HG03571 (cell line): ENCODE results near the gene SETBP1.

Source experiments
- ATAC-seq: cut with Tn5 transposase; IDR thresholded peaks from one replicate; pipeline ENCODE4 v1.9.1; 2021; ENCODE audit not compliant: unreplicated experiment

The SETBP1 gene

GRCh38 chr18:44811572-44812125 lies 131.0 kb downstream of the SETBP1 start:
- no peak for ATAC-seq

DNA sequence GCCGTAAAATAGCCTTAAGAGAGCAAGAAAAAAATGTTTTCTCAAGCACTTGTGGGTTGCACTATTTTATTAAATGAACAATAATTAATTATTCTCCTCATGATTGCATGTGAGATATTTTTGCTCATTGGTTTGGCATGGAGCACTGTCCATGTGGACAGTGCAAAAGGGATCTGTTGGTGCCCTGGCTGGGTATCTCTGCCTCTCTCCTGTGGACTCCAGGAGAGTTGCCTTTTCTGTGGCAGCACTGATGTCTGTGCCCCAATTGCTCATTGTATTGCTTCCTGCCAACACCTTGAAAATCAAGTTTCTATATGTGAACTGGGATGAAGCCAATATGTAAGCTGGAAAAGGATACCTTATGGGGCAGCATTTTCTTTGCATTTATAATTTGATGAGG lies 131.7 kb downstream of the SETBP1 start:
- no peak for ATAC-seq

DNA sequence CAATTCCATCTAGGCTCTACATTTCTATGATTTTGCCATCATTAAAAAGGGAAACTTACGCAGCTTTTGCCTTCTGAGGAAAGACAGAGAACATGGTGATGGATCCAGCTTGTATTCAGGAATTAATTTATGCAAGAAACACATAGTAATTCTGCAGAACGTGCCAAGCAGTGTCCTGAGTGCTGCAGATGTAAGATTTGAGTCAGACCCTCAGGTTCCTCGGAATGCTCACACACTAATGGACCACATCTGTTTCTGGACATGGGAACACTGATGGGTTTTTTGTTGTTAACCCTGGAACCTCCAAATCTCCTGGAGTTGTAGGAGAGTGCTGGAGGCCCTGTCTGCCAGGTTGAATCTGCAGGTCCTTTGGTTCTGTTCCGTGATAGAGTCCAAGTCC lies 132.9 kb downstream of the SETBP1 start:
- ATAC-seq = no peak

GRCh38 chr18:44815108-44815507 lies 134.4 kb downstream of the SETBP1 start:
- ATAC-seq = no peak

DNA sequence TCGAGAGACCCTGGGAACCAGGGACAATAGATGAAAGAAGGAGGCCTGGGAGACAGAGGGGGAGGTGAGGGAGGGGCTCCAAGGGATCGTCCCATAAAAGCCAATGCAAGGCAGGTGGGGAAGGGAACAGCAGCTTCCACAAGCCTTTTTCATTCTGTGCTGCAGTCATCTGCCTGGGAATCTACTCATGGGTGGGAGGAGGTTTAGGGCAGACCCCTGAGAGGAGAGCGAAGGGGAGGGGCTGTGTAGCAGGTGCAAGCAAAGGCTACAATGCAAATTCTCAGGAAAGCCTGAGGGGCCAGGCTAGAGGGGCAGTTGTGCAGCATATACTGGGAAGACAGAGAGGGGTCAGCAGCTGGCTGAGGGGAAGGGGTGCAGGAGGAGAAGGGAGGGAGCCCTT lies 135.4 kb downstream of the SETBP1 start:
- no peak for ATAC-seq

DNA sequence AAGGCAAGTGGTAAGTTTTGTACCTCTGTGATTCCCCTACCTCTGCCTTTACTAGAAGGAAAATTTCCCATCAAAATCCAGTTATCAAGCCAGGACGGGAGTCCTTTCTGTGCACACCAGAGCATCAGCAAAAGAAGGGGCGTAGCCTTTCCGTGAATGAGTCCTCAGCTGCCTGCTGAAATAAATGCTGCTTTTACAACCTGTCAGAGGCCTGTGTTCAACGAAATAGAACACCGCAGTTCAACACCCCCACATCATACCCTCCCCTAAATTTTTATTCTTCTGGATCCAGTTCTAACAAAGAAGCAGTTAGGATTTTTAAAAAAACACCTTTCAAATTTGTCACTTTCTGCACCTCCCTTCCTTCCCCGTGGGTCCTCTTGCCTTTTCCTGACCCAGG lies 135.8 kb downstream of the SETBP1 start:
- no peak for ATAC-seq

DNA sequence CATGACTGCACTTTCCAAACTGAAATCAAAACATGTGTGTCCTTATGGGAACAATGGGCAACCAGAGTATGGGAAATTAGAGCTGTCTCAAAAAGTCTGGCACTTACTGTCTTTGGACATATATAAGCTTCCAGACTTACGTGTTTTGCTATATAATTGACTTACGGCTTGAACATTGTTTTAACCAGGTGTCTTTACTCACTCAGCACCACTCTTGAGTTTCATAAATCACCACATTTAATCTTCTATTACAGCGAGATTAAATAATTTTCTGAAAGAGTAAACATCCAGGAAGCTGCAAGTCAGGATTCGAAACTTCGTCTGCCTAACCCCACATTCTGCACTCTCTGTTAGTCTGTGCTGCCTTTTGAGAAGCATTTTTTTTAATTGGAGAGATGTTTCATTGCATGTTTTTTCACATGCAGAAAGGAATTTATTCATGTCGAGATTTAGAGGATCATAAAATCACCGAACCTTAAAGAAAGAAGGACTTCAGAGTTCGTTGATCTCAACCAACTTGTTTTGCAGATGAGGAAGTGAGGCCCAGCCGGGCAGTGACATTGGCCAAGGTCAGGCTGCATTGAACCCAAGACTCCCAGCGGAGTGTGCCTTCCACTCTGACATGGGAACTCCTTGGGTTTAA lies 137.3 kb downstream of the SETBP1 start:
- no peak for ATAC-seq

DNA sequence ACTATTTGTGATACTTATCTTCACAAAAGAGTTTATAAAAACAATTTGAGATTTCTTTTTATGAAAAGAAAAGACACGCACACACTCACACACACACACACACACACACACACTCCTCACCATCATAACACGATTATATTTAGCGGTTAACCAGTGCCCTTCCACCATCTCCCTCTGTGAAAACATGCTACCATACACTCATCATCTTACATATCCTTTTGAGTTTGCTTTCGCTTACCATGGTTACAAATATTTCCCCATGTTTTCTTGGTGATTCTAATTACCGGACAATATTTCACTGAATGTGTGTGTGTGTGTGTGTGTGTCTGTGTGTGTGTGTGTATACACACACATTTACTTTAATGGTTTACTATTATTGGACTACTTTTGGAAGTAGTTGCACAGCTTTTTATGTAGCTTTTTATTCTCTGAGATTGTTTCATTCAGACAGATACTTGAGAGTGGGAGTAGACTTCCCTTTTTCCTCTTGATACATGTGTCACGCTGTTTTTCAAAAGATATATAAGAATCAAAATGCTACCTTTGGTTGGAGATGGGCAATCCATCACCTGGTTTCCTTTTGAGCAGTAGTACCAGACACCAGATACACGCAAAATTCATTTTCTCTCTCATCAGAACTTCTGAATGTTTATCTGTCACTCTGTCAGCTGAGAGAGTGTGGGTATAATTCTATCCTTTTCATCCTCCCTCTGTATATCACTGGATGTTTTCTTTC lies 138.1 kb downstream of the SETBP1 start:
- no peak for ATAC-seq

DNA sequence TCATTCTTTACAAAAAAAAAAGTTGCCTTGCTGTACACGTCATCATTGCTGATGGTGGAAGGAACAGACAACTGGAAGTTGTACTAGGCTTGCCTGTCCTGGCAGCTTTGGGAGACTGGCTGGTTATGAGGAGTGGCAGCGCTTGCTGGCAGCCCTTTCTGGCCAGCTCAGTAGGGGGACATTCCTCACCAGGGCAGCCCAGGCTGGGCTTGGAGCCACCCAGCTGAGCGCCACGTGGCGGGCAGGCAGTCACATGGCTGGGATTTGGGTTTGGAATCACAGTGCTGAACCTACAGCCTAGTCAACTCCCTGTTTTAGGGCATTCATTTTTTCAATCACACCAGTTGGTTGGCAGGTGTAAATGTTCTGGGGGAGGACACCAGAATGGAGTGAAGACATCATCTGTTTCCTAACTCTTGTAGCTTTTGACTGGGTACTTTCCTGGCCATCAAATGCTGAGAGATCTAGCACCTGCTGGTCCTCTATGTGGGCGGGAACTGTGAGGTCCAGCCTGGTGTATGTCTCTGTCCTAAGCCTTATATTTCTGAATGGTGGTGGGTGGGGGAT lies 139.3 kb downstream of the SETBP1 start:
- no peak for ATAC-seq

GRCh38 chr18:44821924-44822323 lies 141.2 kb downstream of the SETBP1 start:
- no peak for ATAC-seq

DNA sequence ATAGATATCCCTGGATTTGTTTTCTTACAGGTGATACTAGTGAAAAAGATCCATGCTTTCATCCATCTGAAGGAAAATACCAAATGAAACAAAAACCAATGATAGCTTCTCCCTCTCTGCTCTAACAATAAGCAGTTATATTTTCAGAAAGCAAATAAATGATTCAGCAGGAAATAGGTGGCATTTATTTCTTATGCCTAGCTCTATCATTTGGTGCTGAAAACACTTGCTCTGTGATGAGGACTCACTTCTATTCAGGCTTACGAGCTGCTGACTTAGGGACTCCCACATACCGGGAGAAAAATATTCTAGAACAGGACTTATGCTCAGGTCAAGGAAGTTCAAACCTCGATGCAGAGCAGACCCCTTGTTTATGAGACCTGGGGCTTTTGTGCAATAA lies 142.6 kb downstream of the SETBP1 start:
- no peak for ATAC-seq

DNA sequence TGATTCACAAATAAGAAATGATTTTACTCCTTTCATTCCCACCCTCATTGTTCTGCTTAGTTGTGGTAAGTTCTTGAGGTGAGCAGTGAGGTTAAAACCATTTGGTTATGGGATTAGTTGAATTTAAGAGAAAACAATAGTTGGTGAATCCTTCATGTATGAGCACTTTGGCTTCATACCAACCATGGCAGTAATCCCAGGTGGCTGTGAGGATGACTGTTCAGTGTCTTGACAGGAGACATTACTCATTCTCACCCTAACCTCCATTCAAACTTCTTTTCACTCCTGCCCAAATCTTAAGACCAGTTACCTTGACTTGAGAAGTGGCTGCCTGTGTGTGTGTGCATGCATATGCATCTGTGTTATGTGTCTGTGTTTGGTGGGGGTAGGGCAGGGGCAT lies 143.1 kb downstream of the SETBP1 start:
- ATAC-seq = no peak

- ATAC-seq = no peak
Measured at GRCh38 chr18:44824884-44825283, 144.2 kb downstream of the SETBP1 start.

DNA sequence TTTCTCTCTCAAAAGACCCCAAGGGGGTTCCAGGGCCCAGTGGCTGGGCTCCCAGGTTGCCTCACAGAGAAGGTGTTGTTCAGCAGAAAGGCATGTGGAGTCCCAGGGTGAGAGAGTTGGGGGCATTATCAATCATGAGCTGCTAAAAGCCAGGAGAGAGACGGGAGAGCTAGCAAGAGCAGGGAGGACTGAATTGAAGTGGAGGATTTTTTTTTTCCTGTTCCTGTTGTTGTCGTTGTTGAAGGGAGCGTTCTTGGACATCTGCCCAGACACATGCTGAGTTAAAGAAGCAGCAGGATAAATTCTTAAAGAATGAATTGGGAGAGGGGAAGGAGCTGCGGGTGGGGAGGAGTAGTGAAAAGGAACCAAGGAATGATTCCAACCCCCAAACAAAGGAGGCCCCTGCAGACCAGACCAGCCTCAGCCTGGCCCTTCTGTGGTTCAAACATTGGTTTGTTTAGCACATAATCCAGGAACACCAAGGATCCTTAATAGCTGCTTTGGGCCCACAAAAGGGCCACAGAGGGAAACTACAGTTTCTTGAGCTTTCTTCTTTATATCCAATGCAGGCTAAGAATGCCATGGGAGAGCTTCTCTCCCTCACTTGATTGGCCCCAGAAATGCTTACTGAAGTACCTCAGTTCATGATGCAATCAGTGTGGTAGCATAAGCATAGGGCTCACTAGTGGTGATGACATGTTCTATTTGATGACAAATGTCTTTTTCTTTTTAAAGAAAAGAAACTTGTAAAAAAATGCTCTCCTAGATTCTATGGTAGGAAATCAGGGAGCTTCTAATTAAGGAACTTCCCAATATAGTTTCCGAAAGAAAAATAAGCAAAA lies 146.0 kb downstream of the SETBP1 start:
- no peak for ATAC-seq

- ATAC-seq = no peak
Measured at GRCh38 chr18:44828080-44828479, 147.4 kb downstream of the SETBP1 start.

GRCh38 chr18:44830581-44830980 lies 149.9 kb downstream of the SETBP1 start:
- ATAC-seq = no peak

DNA sequence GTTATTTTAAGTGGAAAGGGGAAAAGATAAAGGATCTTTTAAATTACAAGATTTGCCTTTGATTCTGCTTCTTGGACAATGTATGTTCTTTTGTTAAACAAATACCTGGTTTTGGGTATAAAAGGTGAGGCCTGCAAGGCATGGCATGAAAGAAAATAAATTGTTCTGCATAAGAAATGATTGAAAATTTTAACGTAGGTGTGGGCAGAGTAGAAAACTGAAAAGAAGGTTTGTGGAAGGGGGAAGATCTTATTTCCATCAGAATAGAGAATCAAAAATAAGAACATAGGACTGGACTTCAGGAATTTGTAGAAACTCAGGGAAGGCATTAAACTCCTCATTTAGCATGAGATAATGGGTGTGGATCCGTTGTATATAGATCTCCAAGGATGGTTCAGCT lies 153.1 kb downstream of the SETBP1 start:
- ATAC-seq = no peak

- ATAC-seq = no peak
Measured at GRCh38 chr18:44834867-44835469, 154.3 kb downstream of the SETBP1 start.

DNA sequence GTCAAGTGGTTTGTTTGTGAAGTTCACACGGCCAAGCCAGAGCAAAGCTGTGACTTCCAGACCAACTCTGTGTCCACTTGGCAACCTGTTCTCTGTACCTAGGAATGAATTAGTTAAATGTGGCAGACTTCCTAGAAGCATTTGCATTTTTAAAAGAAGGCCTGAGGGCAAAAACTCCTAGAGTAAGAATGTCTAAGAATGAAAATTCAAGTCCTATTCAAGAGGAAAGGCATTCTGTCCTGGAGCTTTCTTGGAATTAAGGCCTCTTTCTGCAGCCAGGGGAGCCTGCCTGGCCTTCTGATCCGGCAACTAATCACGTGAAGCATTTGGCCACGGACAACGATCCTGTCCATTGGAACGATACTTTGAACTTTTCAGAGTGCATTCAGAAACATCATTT lies 155.0 kb downstream of the SETBP1 start:
- no peak for ATAC-seq

DNA sequence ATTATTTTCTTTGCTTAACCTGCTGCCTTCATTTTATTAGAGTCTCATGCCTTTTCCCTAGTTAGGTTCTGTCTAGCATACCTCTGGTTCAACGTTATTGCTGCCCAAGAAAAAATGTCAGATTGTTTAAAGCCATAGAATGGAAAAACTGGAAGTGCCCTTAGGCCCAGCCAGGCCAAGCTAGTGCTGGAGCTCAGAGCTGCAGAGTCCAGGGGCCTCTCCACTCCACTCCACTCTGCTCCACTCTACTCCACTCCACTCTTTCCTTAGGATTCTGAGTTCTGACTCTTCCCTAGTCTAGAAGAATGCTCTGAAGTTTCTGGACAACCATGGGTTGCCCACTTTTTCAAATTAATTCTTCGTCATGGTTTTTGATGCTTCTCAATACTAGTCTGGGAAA lies 155.6 kb downstream of the SETBP1 start:
- no peak for ATAC-seq
